ENCODE results near the gene ILF2.

GRCh38 chr1:153649863-153650235 lies 20.9 kb downstream of the ILF2 start:
- TF ChIP-seq, protein P1, sequence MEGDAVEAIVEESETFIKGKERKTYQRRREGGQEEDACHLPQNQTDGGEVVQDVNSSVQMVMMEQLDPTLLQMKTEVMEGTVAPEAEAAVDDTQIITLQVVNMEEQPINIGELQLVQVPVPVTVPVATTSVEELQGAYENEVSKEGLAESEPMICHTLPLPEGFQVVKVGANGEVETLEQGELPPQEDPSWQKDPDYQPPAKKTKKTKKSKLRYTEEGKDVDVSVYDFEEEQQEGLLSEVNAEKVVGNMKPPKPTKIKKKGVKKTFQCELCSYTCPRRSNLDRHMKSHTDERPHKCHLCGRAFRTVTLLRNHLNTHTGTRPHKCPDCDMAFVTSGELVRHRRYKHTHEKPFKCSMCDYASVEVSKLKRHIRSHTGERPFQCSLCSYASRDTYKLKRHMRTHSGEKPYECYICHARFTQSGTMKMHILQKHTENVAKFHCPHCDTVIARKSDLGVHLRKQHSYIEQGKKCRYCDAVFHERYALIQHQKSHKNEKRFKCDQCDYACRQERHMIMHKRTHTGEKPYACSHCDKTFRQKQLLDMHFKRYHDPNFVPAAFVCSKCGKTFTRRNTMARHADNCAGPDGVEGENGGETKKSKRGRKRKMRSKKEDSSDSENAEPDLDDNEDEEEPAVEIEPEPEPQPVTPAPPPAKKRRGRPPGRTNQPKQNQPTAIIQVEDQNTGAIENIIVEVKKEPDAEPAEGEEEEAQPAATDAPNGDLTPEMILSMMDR (IDR thresholded peaks at IDR 0.05): no peak
- no peak for TF ChIP-seq EZH2 (IDR thresholded peaks at IDR 0.05; ENCODE audit: borderline replicate concordance, insufficient read depth, low read depth, low read length, poor library complexity, severe bottlenecking)

Measured in B cell (primary cell).